Endothelial cell of umbilical vein (primary cell): ENCODE results near the gene CARHSP1. TPM values are rescaled to one million over a fixed set of nuclear protein-coding genes. Genes with fewer than 3 reads are reported as not detected.

ENCODE experiments used
- BruUV-seq: library from RNA; stranded (reverse); fragments of 400-500 nt; replicated peaks from 2 replicates; lab custom pipeline; 2021; lab: Mats Ljungman, UMichigan
- CTCF ChIA-PET: fragments of 300-600, 350-600 bp; sonication (Branson Sonifier 250); formaldehyde crosslinking; loops from one replicate; lab custom pipeline; 2021; ENCODE audit warnings: antibody characterized with exemption, inconsistent platforms; lab: Charles Lee
- POLR2A ChIA-PET: fragments of 300-600, 350-600 bp; sonication (Branson Sonifier 250); formaldehyde crosslinking; loops from one replicate; lab custom pipeline; 2021; ENCODE audit warnings: antibody characterized with exemption, inconsistent platforms; lab: Charles Lee
- DNase-seq: peaks from one replicate; pipeline ENCODE4 v3.0.0-alpha.2; 2011; ENCODE audit warnings: low read depth, low spot score
- FAIRE-seq: peaks from 2 replicates; lab custom pipeline; 2011; peaks lifted over from hg19 to GRCh38; lab: Jason Lieb, UNC
- H2AFZ ChIP-seq: 2 replicates; pipeline ENCODE4 v1.6.0; 2012; ENCODE audit warnings: low read depth, low read length, control low read depth, inconsistent platforms
- H3K27ac ChIP-seq: 2 replicates; pipeline ENCODE4 v1.5.1; 2011; ENCODE audit warnings: low read depth, mild to moderate bottlenecking, control low read depth, low read length, moderate library complexity; ENCODE audit not compliant: insufficient read depth
- H3K27me3 ChIP-seq, 2 experiments: 2 replicates each; pipeline versions ENCODE4 v1.6.0 to v1.6.1; 2011; ENCODE audit warnings: low read length in 2 of 2, mixed read lengths in 1 of 2; ENCODE audit not compliant: control insufficient read depth in 2 of 2, insufficient read depth in 2 of 2
- H3K36me3 ChIP-seq, 2 experiments: 2 replicates in 1 of 2; 3 replicates in 1 of 2; pipeline ENCODE4 v1.5.1; 2011; ENCODE audit warnings: low read length in 2 of 2, mild to moderate bottlenecking in 1 of 2, moderate library complexity in 1 of 2; ENCODE audit not compliant: control insufficient read depth in 2 of 2, insufficient read depth in 2 of 2; ENCODE audit errors: extremely low read depth in 1 of 2
- H3K4me1 ChIP-seq: 3 replicates; pipeline ENCODE4 v1.5.1; 2011; ENCODE audit warnings: mild to moderate bottlenecking, low read length; ENCODE audit not compliant: control insufficient read depth, insufficient read depth; ENCODE audit errors: extremely low read depth
- H3K4me2 ChIP-seq: 2 replicates; pipeline ENCODE4 v1.6.1; 2011; ENCODE audit warnings: low read length, control low read depth, mixed read lengths; ENCODE audit not compliant: insufficient read depth
- H3K4me3 ChIP-seq, 3 experiments: fragments of 200-600 bp in 1 of 3; sonication (generic), shearing (Covaris generic) in 1 of 3; replicated peaks in 1 of 3; 2 replicates each; pipeline ENCODE4 v1.5.1; 2011 to 2016; ENCODE audit warnings: control low read depth in 3 of 3, low read length in 3 of 3, mild to moderate bottlenecking in 2 of 3, inconsistent platforms in 1 of 3, low read depth in 1 of 3, moderate library complexity in 1 of 3; ENCODE audit not compliant: insufficient read depth in 1 of 3
- H3K79me2 ChIP-seq: 2 replicates; pipeline ENCODE4 v1.6.0; 2012; ENCODE audit warnings: low read length, inconsistent platforms; ENCODE audit not compliant: control insufficient read depth, insufficient read depth
- H3K9ac ChIP-seq: replicated peaks from 2 replicates; pipeline ENCODE3; 2011; ENCODE audit warnings: low read length, control low read depth; ENCODE audit not compliant: insufficient read depth; ENCODE audit errors: extremely low read depth
- H3K9me1 ChIP-seq: replicated peaks from 3 replicates; pipeline ENCODE4 v1.6.0; 2011; ENCODE audit warnings: mild to moderate bottlenecking, low read length; ENCODE audit not compliant: control insufficient read depth, insufficient read depth; ENCODE audit errors: extremely low read depth
- H3K9me3 ChIP-seq: replicated peaks from 2 replicates; pipeline ENCODE4 v1.5.1; 2012; ENCODE audit warnings: low read length, inconsistent platforms; ENCODE audit not compliant: control insufficient read depth, insufficient read depth
- H4K20me1 ChIP-seq: replicated peaks from 2 replicates; pipeline ENCODE3; 2011; ENCODE audit warnings: mild to moderate bottlenecking, low read length; ENCODE audit not compliant: control insufficient read depth, insufficient read depth; ENCODE audit errors: extremely low read depth
- CTCF ChIP-seq, 2 donors: IDR thresholded peaks; 1 replicate in 1 of 2; 2 replicates in 1 of 2; pipeline ENCODE4 v1.5.1; 2011; ENCODE audit warnings: low read length in 2 of 2, mild to moderate bottlenecking in 2 of 2, moderate library complexity in 2 of 2, control low read depth in 1 of 2, inconsistent platforms in 1 of 2, low read depth in 1 of 2; ENCODE audit not compliant: insufficient read depth in 1 of 2; ENCODE audit errors: extremely low read depth in 1 of 2
- EZH2 ChIP-seq: IDR thresholded peaks from 2 replicates; pipeline ENCODE4 v1.6.1; 2012; ENCODE audit warnings: borderline replicate concordance, low read depth, mild to moderate bottlenecking, moderate library complexity, low read length, inconsistent platforms; ENCODE audit not compliant: severe bottlenecking
- FOS ChIP-seq: IDR thresholded peaks from 2 replicates; pipeline ENCODE4 v1.6.1; 2011; ENCODE audit warnings: mild to moderate bottlenecking, low read length, moderate library complexity, borderline replicate concordance; ENCODE audit not compliant: insufficient read depth
- GATA2 ChIP-seq: IDR thresholded peaks from 2 replicates; pipeline ENCODE4 v1.7.0; 2011; ENCODE audit warnings: low read depth, mild to moderate bottlenecking, moderate library complexity, mixed read lengths, low read length; ENCODE audit not compliant: insufficient read length, insufficient read depth
- JUN ChIP-seq: IDR thresholded peaks from 2 replicates; pipeline ENCODE4 v1.6.1; 2011; ENCODE audit warnings: borderline replicate concordance, low read depth; ENCODE audit not compliant: insufficient read length, insufficient read depth
- MAX ChIP-seq: IDR thresholded peaks from 2 replicates; pipeline ENCODE4 v1.6.1; 2011; ENCODE audit not compliant: insufficient read depth, insufficient read length
- MYC ChIP-seq: IDR thresholded peaks from one replicate; pipeline ENCODE4 v1.6.1; 2011; ENCODE audit warnings: mild to moderate bottlenecking, low read depth, low read length
- POLR2A ChIP-seq: IDR thresholded peaks from 2 replicates; pipeline ENCODE4 v1.6.1; 2012; ENCODE audit warnings: low read depth, mild to moderate bottlenecking, control low read depth, low read length
- POLR2AphosphoS5 ChIP-seq: IDR thresholded peaks from 2 replicates; pipeline ENCODE4 v1.6.1; 2012; ENCODE audit warnings: low read depth, mild to moderate bottlenecking, control low read depth, low read length, moderate library complexity; ENCODE audit not compliant: insufficient read depth
- dilution Hi-C: fragments of 300-500 bp; cut with MboI; formaldehyde crosslinking; loops from one replicate; pipeline ENCODE4 v1.15.0; 2019; ENCODE audit warnings: low sequenced_read_pairs; ENCODE audit not compliant: extremely low pct_ligation_motif_present
- intact Hi-C: fragments of 100-400 bp; cut with micrococcal nuclease; formaldehyde crosslinking; loops from one replicate; pipeline ENCODE4 v1.10.0; 2022
- polyA plus RNA-seq, 4 experiments: library from polyadenylated mRNA; depleted of rRNA in 3 of 4; stranded (reverse) in 3 of 4; unstranded in 1 of 4; fragments of >200 nt; gene quantifications; 2 replicates each; pipeline versions ENCODE4 v1.2.1 to v1.2.3, GENCODE V29; 2011 to 2012; ENCODE audit warnings: missing spikeins in 1 of 4
- total RNA-seq: library from RNA; stranded (reverse); gene quantifications from 2 replicates; pipeline ENCODE4 v1.2.3, GENCODE V29; 2021

The CARHSP1 gene
- total and polyA plus RNA-seq, 2 donors (not counting 3 experiments of a cell fraction or from before 2014, with no cell fraction given): 64.9 to 72.5 TPM

GRCh38 chr16:8848231-8848938 lies 20.4 kb downstream of the CARHSP1 start:
- no peak for TF ChIP-seq JUN
- no peak for TF ChIP-seq POLR2A
- TF ChIP-seq GATA2: no peak
- TF ChIP-seq MAX: no peak
- no peak for TF ChIP-seq FOS
- TF ChIP-seq CTCF (IDR thresholded peaks at IDR 0.05; ENCODE audit: extremely low read depth in 1 of 2, insufficient read depth in 1 of 2, low read depth in 1 of 2, low read length in 2 of 2): no peak
- TF ChIP-seq MYC: no peak
- TF ChIP-seq POLR2AphosphoS5: no peak
- no peak for TF ChIP-seq EZH2
- H2AFZ ChIP-seq: no peak overlapping the region
- H3K27ac ChIP-seq: peak overlapping the region; percentile 24
- H3K4me1 ChIP-seq: peaks cover 23% of the 10 kb centered on the region
- no peaks in the 10 kb centered on the region for H3K27me3 ChIP-seq
- dilution Hi-C loops: no loop called here
- H3K9me3 ChIP-seq: no peaks in the 10 kb centered on the region
- H3K9ac ChIP-seq: no peak overlapping the region
- peaks cover 5 to 19% of the 10 kb centered on the region in 2 experiments for H3K36me3 ChIP-seq
- H4K20me1 ChIP-seq: no peaks in the 10 kb centered on the region
- H3K4me2 ChIP-seq: no peak overlapping the region
- intact Hi-C loops: no loop called here
- peaks cover 9% of the 10 kb centered on the region for H3K79me2 ChIP-seq
- FAIRE-seq (no peak), DNase-seq (no peak)
- H3K9me1 ChIP-seq: no peaks in the 10 kb centered on the region
- TSS peak; percentile 3 for BruUV-seq
- CTCF ChIA-PET: no interaction called here
- POLR2A ChIA-PET: interaction anchor here (0.8 kb wide), 1 partner anchor 20 kb away, joined by 4 read pairs; the partner anchor contains the start of gene CARHSP1
- no peak overlapping the region for H3K4me3 ChIP-seq
